DND-41 (cell line): ENCODE results near the gene MCTP2.

ENCODE experiments used
- EZH2 ChIP-seq: IDR thresholded peaks from 3 replicates; pipeline ENCODE4 v1.6.1; 2012; ENCODE audit warnings: borderline replicate concordance, low read depth, mild to moderate bottlenecking, moderate library complexity, low read length, inconsistent platforms; ENCODE audit not compliant: severe bottlenecking
- TF ChIP-seq, protein P1 (sequence below): IDR thresholded peaks from 2 replicates; pipeline ENCODE4 v1.5.1; 2012; ENCODE audit warnings: borderline replicate concordance, low read length, moderate library complexity, mild to moderate bottlenecking; ENCODE audit not compliant: poor library complexity, severe bottlenecking; ENCODE audit errors: extremely low read depth

- TF ChIP-seq, protein P1, sequence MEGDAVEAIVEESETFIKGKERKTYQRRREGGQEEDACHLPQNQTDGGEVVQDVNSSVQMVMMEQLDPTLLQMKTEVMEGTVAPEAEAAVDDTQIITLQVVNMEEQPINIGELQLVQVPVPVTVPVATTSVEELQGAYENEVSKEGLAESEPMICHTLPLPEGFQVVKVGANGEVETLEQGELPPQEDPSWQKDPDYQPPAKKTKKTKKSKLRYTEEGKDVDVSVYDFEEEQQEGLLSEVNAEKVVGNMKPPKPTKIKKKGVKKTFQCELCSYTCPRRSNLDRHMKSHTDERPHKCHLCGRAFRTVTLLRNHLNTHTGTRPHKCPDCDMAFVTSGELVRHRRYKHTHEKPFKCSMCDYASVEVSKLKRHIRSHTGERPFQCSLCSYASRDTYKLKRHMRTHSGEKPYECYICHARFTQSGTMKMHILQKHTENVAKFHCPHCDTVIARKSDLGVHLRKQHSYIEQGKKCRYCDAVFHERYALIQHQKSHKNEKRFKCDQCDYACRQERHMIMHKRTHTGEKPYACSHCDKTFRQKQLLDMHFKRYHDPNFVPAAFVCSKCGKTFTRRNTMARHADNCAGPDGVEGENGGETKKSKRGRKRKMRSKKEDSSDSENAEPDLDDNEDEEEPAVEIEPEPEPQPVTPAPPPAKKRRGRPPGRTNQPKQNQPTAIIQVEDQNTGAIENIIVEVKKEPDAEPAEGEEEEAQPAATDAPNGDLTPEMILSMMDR = no peak
- no peak for TF ChIP-seq EZH2
These were observed 139.0 kb downstream of the MCTP2 start for GRCh38 chr15:94370206-94370935.
